ENCODE measurements around the gene MYL9.

Gene MYL9

DNA sequence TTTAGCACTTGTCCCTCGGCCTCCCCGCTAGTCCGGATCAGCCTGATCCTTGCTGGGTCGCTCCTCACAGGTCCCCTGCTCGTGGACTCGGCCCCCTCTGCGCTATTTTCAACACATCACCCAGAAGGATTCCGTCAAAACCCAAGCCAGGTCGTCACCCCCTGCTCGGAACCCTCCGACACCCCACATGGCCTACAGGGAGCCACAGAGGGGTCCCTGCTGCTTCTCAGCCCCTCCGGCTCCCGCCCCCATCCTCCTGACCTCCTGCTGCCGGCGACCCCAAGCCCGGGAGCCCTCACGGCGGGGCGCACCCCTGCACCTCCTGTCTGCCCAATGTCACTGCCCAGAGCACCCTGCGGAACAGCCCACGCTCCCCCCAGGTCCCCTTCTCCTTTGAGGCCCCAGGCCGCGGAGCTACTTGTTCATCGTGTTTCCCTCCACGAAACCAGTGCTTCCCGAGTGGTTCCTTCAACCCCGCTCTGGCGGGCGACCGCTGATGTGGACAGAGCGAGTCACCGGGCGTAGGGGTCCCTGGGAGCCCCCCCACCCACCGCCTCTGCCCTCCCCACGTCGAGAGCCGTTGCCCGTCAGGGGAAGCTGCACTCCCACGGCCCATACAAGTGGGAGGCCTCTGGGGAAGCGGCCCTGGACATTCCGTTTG is 638 bp upstream of the MYL9 start:
- no peaks in the 10 kb centered on the region for H3K36me3 Mint-ChIP-seq (ENCODE audit: low read depth)
- no peak overlapping the region for H3K4me3 Mint-ChIP-seq
- DNase-seq (no peak), ATAC-seq (no peak)
- no peaks in the 10 kb centered on the region for H3K9me3 Mint-ChIP-seq
- H3K4me1 Mint-ChIP-seq = peaks cover 3% of the 10 kb centered on the region
- no peak overlapping the region for H3K27ac Mint-ChIP-seq
- H3K27me3 Mint-ChIP-seq = no peaks in the 10 kb centered on the region

DNA sequence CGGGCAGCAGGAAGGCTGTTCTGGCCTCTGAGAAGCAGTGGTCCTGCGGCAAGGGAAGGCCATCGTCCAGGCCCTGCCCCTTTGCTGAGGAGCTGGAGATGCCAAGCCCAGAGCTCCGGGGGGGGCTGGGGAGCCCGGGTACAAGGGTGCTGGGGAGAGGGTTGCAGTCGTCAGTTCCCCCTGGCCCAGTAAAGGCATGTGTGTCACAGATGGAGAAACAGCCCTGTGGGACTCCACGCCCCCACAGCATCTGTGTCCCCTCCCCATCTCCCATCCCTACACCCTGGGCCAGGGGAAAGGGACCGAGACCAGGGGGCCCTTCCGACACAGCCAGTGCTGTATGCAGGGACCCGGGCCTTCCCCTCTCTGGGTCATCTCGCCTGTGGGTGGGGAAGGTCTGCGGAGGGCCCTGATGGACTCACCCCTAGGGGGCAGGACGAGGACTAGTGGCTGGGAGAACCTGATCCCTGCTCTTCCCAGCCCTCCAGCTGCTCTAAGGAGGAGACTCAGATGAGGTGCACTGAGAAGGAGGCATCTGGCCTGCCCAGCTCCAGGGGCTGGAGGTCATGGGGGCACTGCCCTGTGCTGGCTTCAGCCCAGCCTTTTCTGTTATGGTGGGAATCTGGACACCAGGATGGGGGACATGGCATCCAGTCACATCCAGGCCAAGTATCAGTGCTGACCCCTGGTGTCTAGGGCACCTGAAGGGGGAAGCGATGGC is 609 bp downstream of the MYL9 start:
- H3K27ac Mint-ChIP-seq = no peak overlapping the region
- H3K9me3 Mint-ChIP-seq = no peaks in the 10 kb centered on the region
- ATAC-seq (no peak), DNase-seq (no peak)
- H3K4me3 Mint-ChIP-seq = no peak overlapping the region
- no peaks in the 10 kb centered on the region for H3K27me3 Mint-ChIP-seq
- H3K36me3 Mint-ChIP-seq (ENCODE audit: low read depth) = no peaks in the 10 kb centered on the region
- peaks cover 3% of the 10 kb centered on the region for H3K4me1 Mint-ChIP-seq

DNA sequence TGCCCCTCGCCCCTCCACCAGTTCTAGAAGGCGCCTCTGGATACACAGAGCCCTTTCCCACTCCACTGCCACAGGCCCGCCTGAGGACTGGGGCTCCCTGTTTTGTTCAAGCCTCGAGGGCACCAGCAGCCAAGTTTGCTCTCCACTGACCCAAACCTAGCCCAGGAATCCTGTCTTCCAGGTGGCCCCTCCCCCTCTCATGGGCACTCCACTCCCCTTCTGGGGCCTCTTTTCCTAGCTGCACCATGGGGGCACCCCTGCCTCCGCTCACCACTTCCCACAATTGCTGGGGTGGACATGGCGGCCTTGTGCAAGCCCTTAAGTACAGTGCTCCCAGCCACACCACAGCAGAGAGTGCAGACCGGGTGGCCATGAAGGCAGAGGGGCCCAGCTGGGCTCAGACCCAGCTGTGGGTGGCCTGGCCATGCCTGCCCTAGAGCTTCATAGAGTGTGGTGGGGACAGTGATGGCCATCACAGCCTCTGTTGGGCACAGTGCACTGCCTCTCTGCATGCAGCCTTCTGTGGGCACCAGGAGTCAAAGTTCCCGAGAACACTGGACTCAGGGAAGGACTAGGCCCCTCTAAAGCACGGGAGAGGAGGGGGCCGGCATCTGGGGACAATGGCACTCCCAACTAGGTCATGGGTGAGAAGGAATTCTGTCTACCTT is 1.3 kb downstream of the MYL9 start:
- H3K27ac Mint-ChIP-seq = no peak overlapping the region
- no peaks in the 10 kb centered on the region for H3K36me3 Mint-ChIP-seq (ENCODE audit: low read depth)
- H3K27me3 Mint-ChIP-seq = no peaks in the 10 kb centered on the region
- DNase-seq = no peak
- H3K4me3 Mint-ChIP-seq = no peak overlapping the region
- H3K9me3 Mint-ChIP-seq = no peaks in the 10 kb centered on the region
- peaks cover 3% of the 10 kb centered on the region for H3K4me1 Mint-ChIP-seq
- no peak for ATAC-seq

DNA sequence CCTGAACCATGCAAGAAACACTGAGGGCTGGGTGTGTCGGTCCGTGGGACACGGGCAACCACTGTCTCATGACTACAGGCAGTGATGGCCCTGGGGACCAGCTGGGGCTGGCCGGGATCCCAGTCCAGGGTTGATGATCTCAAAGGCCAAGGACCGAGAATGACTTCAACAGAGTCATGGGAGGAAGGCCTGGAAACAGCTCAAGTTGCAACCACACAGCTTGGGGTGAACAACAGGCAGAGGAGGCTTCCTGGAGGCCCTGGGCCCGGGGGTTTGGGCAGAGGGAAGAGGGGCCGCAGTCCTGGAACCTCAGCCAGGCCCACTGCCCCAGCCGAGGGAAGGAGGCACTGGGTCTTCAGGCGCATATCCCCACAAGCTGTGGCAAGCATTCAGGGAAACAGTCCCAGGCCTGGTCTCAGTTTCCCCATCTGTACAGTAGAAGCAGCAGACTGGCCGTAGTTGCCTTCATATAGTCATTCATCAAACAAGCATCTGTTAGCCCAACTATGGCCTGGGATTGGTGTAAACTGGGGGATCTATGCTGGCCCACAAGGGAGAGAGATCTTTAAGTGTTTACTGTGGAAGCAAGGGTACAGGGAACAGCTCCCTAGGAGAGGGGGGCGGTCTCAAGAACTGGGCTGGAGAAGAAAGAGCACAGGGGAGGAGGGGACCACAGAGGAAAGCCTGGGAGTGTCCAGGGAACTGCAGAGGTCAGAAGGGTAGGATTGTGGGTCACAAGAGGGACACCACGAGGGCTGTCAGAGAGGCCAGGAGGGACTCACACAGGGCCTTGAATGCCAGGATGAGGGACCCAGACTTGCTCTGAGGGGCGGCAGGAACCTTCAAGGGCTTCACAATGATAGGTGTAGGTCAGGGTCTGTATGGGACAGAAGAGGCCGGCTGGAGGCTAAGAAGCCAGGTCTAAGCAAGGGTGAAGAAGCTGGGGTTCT is 2.1 kb downstream of the MYL9 start:
- H3K27ac Mint-ChIP-seq = no peak overlapping the region
- H3K36me3 Mint-ChIP-seq (ENCODE audit: low read depth) = no peaks in the 10 kb centered on the region
- H3K9me3 Mint-ChIP-seq = no peaks in the 10 kb centered on the region
- peaks cover 3% of the 10 kb centered on the region for H3K4me1 Mint-ChIP-seq
- no peak for ATAC-seq
- no peak for DNase-seq
- no peaks in the 10 kb centered on the region for H3K27me3 Mint-ChIP-seq
- no peak overlapping the region for H3K4me3 Mint-ChIP-seq

DNA sequence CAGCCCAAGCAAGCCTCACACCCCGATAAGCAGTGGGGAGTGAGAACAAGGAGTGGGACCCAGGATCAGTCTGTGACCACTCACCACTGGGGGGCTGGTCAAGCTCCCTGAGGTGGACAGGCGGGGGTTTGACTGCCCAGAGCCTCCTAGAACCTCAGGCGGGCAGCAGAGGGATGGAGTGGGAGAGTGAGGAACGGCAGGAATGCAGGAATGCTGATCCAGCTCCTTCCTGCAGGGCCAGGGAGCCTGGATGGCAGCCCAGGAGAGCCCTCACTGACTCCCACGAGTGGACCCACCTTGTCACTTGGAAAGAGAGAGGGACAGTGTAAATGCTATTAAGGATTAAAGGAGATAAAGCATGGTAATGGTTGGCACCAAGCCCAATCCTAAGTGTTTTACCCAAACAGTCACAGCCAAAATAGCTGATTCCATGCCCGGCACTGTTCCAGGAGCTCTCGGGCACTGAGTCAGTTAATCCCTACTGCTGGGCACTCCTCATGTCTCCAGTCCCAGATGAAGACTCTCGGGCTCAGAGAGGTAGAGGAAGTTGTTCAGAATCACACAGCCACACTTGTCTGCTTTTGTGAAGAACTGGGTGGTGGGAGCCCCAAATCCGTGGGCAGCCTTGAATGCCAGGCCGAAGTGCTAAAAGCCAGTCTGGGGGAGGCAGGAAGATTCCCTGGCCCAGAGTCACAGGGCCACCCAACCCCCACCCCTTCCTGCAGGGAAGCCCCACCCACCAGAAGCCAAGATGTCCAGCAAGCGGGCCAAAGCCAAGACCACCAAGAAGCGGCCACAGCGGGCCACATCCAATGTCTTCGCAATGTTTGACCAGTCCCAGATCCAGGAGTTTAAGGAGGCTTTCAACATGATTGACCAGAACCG is 3.1 kb downstream of the MYL9 start:
- ATAC-seq = no peak
- Mint-ChIP-seq H3K9me3 (no peaks in the 10 kb centered on the region), H3K4me1 (peaks cover 3% of the 10 kb centered on the region), H3K4me3 (no peak overlapping the region), H3K27ac (no peak overlapping the region), H3K27me3 (no peaks in the 10 kb centered on the region), H3K36me3 (ENCODE audit: low read depth) (no peaks in the 10 kb centered on the region)
- DNase-seq = no peak

DNA sequence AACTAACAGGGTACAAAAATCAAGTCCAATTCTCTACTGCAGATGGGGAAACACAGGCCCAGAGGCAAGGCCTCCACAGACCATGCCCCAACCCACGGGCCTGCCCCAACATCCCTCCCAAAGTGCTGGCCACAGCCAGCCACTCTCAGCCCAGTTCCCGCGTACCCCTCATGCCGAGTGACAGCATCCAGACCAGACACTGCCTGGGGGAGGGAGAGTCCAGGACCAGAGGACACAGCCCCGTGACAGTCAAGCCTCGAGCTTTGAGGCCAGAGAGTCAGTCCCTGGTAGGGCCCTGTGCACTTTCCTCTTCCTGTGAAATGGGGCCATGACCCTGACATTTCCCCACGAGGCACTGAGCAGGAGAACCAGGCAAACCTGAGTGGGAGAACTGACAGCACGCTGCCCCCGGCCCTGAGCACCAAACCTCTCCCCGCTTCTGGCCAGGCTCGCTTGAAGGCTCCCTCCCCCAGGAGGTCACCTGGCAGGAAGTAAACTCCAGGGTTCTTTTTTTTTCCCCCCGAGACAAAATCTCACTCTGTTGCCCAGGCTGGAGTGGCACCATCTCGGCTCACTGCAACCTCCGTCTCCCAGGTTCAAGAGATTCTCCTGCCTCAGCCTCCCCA is 4.9 kb downstream of the MYL9 start:
- H3K9me3 Mint-ChIP-seq = no peaks in the 10 kb centered on the region
- no peak overlapping the region for H3K27ac Mint-ChIP-seq

DNA sequence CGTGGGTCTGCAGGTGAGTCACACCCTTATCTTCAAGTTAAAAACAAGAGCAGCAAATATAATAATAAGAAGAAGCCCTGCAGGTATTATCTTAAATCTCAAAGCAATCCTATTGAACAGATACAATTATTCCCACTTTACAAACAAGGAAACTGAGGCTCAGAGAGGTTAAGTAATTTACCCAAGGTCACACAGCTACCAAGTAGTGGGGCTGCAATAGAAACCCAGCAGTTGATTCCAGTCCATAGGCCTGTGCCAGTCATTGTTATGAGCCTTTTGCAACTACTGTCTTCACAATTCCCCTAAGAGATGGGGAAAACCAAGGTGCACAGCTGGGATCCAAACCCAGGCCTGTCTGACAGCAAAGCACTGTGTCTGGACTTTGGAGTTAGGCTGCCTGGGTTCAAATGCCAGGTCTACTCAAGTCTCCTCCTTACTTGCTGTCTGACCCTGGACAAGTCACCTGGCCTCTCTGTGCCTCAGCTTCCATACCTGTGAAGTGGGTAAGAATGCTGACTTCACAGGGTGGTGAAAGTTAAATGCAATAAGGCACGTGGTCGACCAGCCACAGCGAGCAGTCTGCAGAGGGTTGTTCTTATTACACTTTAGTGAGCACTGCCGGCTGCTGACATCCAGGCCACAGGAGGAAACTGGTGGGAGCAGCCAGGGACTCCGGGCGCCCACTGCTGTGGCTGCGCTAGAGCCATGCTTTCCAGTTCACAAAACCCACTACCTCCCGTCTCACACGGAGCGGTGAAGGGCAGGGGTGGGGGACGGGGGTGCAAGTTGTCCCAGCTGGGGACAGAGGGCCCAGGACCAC is 6.1 kb downstream of the MYL9 start:
- no peaks in the 10 kb centered on the region for H3K4me1 Mint-ChIP-seq
- no peak overlapping the region for H3K27ac Mint-ChIP-seq

More for the DNA sequence above, 4.9 kb downstream of the MYL9 start:
- no peak overlapping the region for H3K4me3 Mint-ChIP-seq
- ATAC-seq (no peak), DNase-seq (no peak)
- no peaks in the 10 kb centered on the region for H3K4me1 Mint-ChIP-seq
- no peaks in the 10 kb centered on the region for H3K27me3 Mint-ChIP-seq
- H3K36me3 Mint-ChIP-seq (ENCODE audit: low read depth) = no peaks in the 10 kb centered on the region

DNA sequence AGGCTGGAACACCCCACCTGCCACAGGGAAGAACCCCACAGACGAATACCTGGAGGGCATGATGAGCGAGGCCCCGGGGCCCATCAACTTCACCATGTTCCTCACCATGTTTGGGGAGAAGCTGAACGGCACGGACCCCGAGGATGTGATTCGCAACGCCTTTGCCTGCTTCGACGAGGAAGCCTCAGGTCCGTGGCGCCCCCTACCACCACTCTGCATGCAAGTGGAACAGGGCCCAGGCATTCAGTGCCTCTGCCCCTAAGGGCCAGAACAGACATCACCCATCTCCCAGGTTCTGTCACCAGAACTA is 6.6 kb downstream of the MYL9 start:
- Mint-ChIP-seq H3K27me3 (no peaks in the 10 kb centered on the region), H3K36me3 (ENCODE audit: low read depth) (no peaks in the 10 kb centered on the region), H3K4me3 (no peak overlapping the region), H3K27ac (no peak overlapping the region), H3K4me1 (no peaks in the 10 kb centered on the region), H3K9me3 (no peaks in the 10 kb centered on the region)
- ATAC-seq (no peak), DNase-seq (no peak)

More for the DNA sequence above, 6.1 kb downstream of the MYL9 start:
- Mint-ChIP-seq H3K27me3 (no peaks in the 10 kb centered on the region), H3K4me3 (no peak overlapping the region), H3K9me3 (no peaks in the 10 kb centered on the region), H3K36me3 (ENCODE audit: low read depth) (no peaks in the 10 kb centered on the region)
- no peak for ATAC-seq
- no peak for DNase-seq

DNA sequence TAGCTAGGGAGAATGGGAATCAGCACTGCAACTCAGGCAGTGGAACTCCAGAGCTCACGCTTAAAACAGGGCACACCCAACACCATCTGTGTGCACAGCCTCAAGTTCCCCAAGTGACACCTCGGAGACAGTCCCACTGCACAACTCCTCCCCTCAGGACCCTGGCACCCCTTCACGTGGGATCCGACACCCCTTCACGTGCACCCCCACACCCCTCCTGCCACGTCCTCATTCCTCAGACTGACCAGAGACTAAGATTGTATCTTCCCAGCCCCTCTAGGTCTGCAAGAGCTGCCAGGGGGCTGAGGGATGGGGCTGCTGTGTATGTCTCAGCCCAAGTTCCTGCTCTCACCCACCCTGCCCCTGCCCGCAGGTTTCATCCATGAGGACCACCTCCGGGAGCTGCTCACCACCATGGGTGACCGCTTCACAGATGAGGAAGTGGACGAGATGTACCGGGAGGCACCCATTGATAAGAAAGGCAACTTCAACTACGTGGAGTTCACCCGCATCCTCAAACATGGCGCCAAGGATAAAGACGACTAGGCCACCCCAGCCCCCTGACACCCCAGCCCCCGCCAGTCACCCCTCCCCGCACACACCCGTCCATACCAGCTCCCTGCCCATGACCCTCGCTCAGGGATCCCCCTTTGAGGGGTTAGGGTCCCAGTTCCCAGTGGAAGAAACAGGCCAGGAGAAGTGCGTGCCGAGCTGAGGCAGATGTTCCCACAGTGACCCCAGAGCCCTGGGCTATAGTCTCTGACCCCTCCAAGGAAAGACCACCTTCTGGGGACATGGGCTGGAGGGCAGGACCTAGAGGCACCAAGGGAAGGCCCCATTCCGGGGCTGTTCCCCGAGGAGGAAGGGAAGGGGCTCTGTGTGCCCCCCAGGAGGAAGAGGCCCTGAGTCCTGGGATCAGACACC is 7.6 kb downstream of the MYL9 start:
- ATAC-seq (no peak), DNase-seq (no peak)
- Mint-ChIP-seq H3K27ac (no peak overlapping the region), H3K27me3 (no peaks in the 10 kb centered on the region), H3K36me3 (ENCODE audit: low read depth) (no peaks in the 10 kb centered on the region), H3K9me3 (no peaks in the 10 kb centered on the region), H3K4me1 (no peaks in the 10 kb centered on the region), H3K4me3 (no peak overlapping the region)

DNA sequence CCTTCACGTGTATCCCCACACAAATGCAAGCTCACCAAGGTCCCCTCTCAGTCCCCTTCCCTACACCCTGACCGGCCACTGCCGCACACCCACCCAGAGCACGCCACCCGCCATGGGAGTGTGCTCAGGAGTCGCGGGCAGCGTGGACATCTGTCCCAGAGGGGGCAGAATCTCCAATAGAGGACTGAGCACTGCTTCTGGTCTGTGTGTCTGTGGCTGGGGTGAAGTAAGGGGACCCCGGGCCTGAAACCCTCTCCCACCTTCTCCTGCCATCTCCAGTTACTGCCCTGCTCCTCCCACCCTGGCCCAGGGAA is 8.3 kb downstream of the MYL9 start:
- H3K27me3 Mint-ChIP-seq = no peaks in the 10 kb centered on the region
- H3K36me3 Mint-ChIP-seq (ENCODE audit: low read depth) = no peaks in the 10 kb centered on the region
- H3K9me3 Mint-ChIP-seq = no peaks in the 10 kb centered on the region
- H3K4me3 Mint-ChIP-seq = no peak overlapping the region
- DNase-seq (no peak), ATAC-seq (no peak)
- H3K27ac Mint-ChIP-seq = no peak overlapping the region
- H3K4me1 Mint-ChIP-seq = no peaks in the 10 kb centered on the region

DNA sequence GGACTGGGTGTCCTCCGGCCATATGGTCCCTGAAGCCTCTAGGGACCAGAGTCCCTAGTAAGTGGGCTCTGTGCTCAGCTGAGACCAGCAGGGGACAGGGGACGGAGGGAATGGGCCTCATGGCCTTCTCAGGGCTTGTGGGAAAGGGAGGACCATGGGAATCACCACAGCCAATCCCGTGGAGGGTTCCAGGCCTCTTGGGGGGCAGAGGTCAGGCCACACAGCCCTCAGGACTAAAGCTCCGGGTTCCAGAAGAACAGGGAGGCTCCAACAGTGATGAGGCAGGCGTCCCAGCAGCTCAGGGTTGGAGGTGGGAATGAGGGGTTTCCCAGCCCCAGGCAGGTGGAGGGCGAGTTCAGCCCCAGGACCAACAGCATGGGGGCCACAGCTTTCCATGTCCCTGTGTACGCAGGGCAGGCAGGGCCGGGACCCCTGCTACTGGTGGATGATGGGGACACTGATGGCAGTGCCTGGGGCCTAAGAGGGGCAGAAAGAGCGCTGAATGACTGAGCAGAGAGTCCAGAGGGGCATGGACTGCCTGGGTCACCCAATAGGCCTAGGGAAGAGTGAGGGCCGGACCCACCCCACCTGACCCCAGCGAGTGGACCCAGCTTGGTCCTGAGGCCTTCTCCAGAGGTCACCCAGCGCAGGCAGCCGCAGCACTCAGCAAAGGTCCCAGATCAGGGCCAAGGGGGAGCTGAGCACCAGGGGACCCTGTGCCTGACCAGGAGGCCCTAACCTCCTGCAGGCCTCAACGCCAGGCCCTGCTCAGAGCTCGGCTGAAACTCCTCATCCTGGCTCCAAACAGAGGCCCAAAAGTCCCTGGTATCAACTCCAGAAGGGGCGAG is 8.8 kb downstream of the MYL9 start:
- no peak overlapping the region for H3K27ac Mint-ChIP-seq
- no peaks in the 10 kb centered on the region for H3K27me3 Mint-ChIP-seq
- H3K4me3 Mint-ChIP-seq = no peak overlapping the region
- ATAC-seq (no peak), DNase-seq (no peak)
- H3K9me3 Mint-ChIP-seq = no peaks in the 10 kb centered on the region
- H3K36me3 Mint-ChIP-seq (ENCODE audit: low read depth) = no peaks in the 10 kb centered on the region
- no peaks in the 10 kb centered on the region for H3K4me1 Mint-ChIP-seq

Measured in activated naive CD8-positive, alpha-beta T cell treated with anti-CD3 and anti-CD28 coated beads, Interleukin-2, amount 50 U/mL, for 24 hours (primary cell).